Hepatocyte (in vitro differentiated cells): ENCODE measurements around the gene ABR.
"Not testable (repeated sequence)": the region's sequence is repeated elsewhere in the genome, so short reads cannot be mapped to it uniquely, and the experiment has no call there.

ENCODE experiments used
- CTCF ChIP-seq: fragments of 200-600 bp; sonication (generic); IDR thresholded peaks from 2 replicates; pipeline ENCODE4 v1.5.1; 2016; ENCODE audit warnings: antibody characterized with exemption, mild to moderate bottlenecking; ENCODE audit not compliant: poor library complexity
- EZH2 ChIP-seq: fragments of 200-600 bp; sonication (generic); IDR thresholded peaks from 2 replicates; pipeline ENCODE4 v1.6.1; 2016; ENCODE audit warnings: antibody characterized with exemption, mild to moderate bottlenecking, borderline replicate concordance
- EZH2phosphoT487 ChIP-seq: fragments of 200-600 bp; sonication (generic); IDR thresholded peaks from one replicate; pipeline ENCODE4 v1.6.1; 2018; ENCODE audit warnings: antibody characterized with exemption, mild to moderate bottlenecking, low read depth, moderate library complexity; ENCODE audit not compliant: unreplicated experiment, severe bottlenecking

- not testable (repeated sequence) for TF ChIP-seq CTCF, EZH2phosphoT487, EZH2
Measured at GRCh38 chr17:1097972-1098744, 81.6 kb downstream of the ABR start.
